IPS-20b (cell line): ENCODE results near the gene PMCH.
"Not testable (repeated sequence)": the region's sequence is repeated elsewhere in the genome, so short reads cannot be mapped to it uniquely, and the experiment has no call there.

Experiments
- H3K27ac ChIP-seq: one replicate; pipeline ENCODE4 v1.5.1; 2013; ENCODE audit warnings: low read length
- H3K27me3 ChIP-seq: 2 replicates; pipeline ENCODE4 v1.6.1; 2013; ENCODE audit warnings: mild to moderate bottlenecking, low read length, inconsistent platforms; ENCODE audit not compliant: insufficient read depth
- H3K36me3 ChIP-seq: 2 replicates; pipeline ENCODE4 v1.6.1; 2013; ENCODE audit warnings: low read depth, mild to moderate bottlenecking, inconsistent platforms, low read length, moderate library complexity; ENCODE audit not compliant: insufficient read depth
- H3K4me1 ChIP-seq: 2 replicates; pipeline ENCODE4 v1.6.1; 2013; ENCODE audit warnings: mild to moderate bottlenecking, control low read depth, inconsistent platforms, low read length, moderate library complexity; ENCODE audit not compliant: insufficient read depth
- H3K4me3 ChIP-seq: 2 replicates; pipeline ENCODE4 v1.5.1; 2013; ENCODE audit warnings: mild to moderate bottlenecking, low read length, inconsistent platforms
- H3K9ac ChIP-seq: 2 replicates; pipeline ENCODE4 v1.6.1; 2013; ENCODE audit warnings: low read depth, mild to moderate bottlenecking, inconsistent platforms, low read length, moderate library complexity
- H3K9me3 ChIP-seq: 2 replicates; pipeline ENCODE4 v1.6.1; 2013; ENCODE audit warnings: mild to moderate bottlenecking, low read depth, low read length, inconsistent platforms; ENCODE audit not compliant: insufficient read depth

PMCH gene

GRCh38 chr12:102197789-102198188, at the start of gene PMCH:
TSS of gene PMCH (minus strand) at chr12:102197833. CDS start at chr12:102197770, 63 bp downstream.
- no peak within 1 kb of the TSS for H3K27ac ChIP-seq
- no peaks in the 10 kb centered on the region for H3K9me3 ChIP-seq
- H3K27me3 ChIP-seq = no peaks in the 10 kb centered on the region
- H3K36me3 ChIP-seq = peaks cover 18% of the 10 kb centered on the region
- H3K4me3 ChIP-seq = no peak within 1 kb of the TSS
- no peak within 1 kb of the TSS for H3K9ac ChIP-seq
- H3K4me1 ChIP-seq = no peaks in the 10 kb centered on the region

- not testable (repeated sequence) for H3K4me1 ChIP-seq, H3K4me3 ChIP-seq, H3K27ac ChIP-seq, H3K27me3 ChIP-seq, H3K9me3 ChIP-seq, H3K9ac ChIP-seq, H3K36me3 ChIP-seq
Measured at GRCh38 chr12:102240859-102241258, 43.2 kb upstream of the PMCH start.

- H3K9ac ChIP-seq = no peak overlapping the region
- H3K27ac ChIP-seq = no peak overlapping the region
- peaks cover 4% of the 10 kb centered on the region for H3K4me1 ChIP-seq
- H3K36me3 ChIP-seq = no peaks in the 10 kb centered on the region
- H3K9me3 ChIP-seq = no peaks in the 10 kb centered on the region; the same call in 1 of the 2 replicates
- no peaks in the 10 kb centered on the region for H3K27me3 ChIP-seq
- H3K4me3 ChIP-seq = no peak overlapping the region
Measured at GRCh38 chr12:102234599-102234998, 37.0 kb upstream of the PMCH start.

GRCh38 chr12:102232446-102232845, 34.8 kb upstream of the PMCH start:
- Histone ChIP-seq H3K4me1 (peaks cover 4% of the 10 kb centered on the region), H3K36me3 (no peaks in the 10 kb centered on the region), H3K9ac (no peak overlapping the region), H3K9me3 (no peaks in the 10 kb centered on the region; the same call in 1 of the 2 replicates), H3K27ac (no peak overlapping the region), H3K4me3 (no peak overlapping the region), H3K27me3 (no peaks in the 10 kb centered on the region)

- no peak overlapping the region for H3K9ac ChIP-seq
- H3K9me3 ChIP-seq = no peaks in the 10 kb centered on the region; the same call in 1 of the 2 replicates
- peaks cover 4% of the 10 kb centered on the region for H3K4me1 ChIP-seq
- H3K4me3 ChIP-seq = no peak overlapping the region
- no peaks in the 10 kb centered on the region for H3K27me3 ChIP-seq
- no peaks in the 10 kb centered on the region for H3K36me3 ChIP-seq
- no peak overlapping the region for H3K27ac ChIP-seq
Measured at GRCh38 chr12:102232036-102232435, 34.4 kb upstream of the PMCH start.

GRCh38 chr12:102227954-102228353, 30.3 kb upstream of the PMCH start:
- Histone ChIP-seq H3K27me3 (no peaks in the 10 kb centered on the region), H3K36me3 (no peaks in the 10 kb centered on the region), H3K4me3 (no peak overlapping the region), H3K9ac (no peak overlapping the region), H3K27ac (no peak overlapping the region), H3K4me1 (peaks cover 4% of the 10 kb centered on the region; the same call in 1 of the 2 replicates), H3K9me3 (no peaks in the 10 kb centered on the region)

- Histone ChIP-seq H3K9ac (no peak overlapping the region), H3K36me3 (no peaks in the 10 kb centered on the region), H3K27ac (no peak overlapping the region), H3K4me1 (no peaks in the 10 kb centered on the region), H3K9me3 (no peaks in the 10 kb centered on the region), H3K27me3 (no peaks in the 10 kb centered on the region), H3K4me3 (no peak overlapping the region)
Measured at GRCh38 chr12:102220736-102221135, 23.1 kb upstream of the PMCH start.

GRCh38 chr12:102215992-102216691, 18.5 kb upstream of the PMCH start:
- Histone ChIP-seq H3K27me3 (no peaks in the 10 kb centered on the region), H3K4me3 (no peak overlapping the region), H3K36me3 (no peaks in the 10 kb centered on the region), H3K9me3 (no peaks in the 10 kb centered on the region), H3K9ac (no peak overlapping the region), H3K27ac (no peak overlapping the region), H3K4me1 (no peaks in the 10 kb centered on the region)

- Histone ChIP-seq H3K9me3 (peaks cover 19% of the 10 kb centered on the region), H3K4me1 (no peaks in the 10 kb centered on the region), H3K27ac (no peak overlapping the region), H3K4me3 (no peak overlapping the region), H3K27me3 (no peaks in the 10 kb centered on the region), H3K9ac (no peak overlapping the region), H3K36me3 (peaks cover 32% of the 10 kb centered on the region)
Measured at GRCh38 chr12:102204025-102204424, 6.4 kb upstream of the PMCH start.

- Histone ChIP-seq H3K36me3 (peaks cover 22% of the 10 kb centered on the region), H3K27me3 (no peaks in the 10 kb centered on the region), H3K9ac (no peak overlapping the region)
Measured at GRCh38 chr12:102202556-102202955, 4.9 kb upstream of the PMCH start.

GRCh38 chr12:102201436-102202061, 3.9 kb upstream of the PMCH start:
- peaks cover 23% of the 10 kb centered on the region for H3K36me3 ChIP-seq
- no peak overlapping the region for H3K27ac ChIP-seq
- no peak overlapping the region for H3K9ac ChIP-seq
- no peak overlapping the region for H3K4me3 ChIP-seq
- no peaks in the 10 kb centered on the region for H3K27me3 ChIP-seq
- no peaks in the 10 kb centered on the region for H3K4me1 ChIP-seq
- no peaks in the 10 kb centered on the region for H3K9me3 ChIP-seq

More at GRCh38 chr12:102202556-102202955, 4.9 kb upstream of the PMCH start:
- Histone ChIP-seq H3K4me1 (no peaks in the 10 kb centered on the region), H3K4me3 (no peak overlapping the region), H3K27ac (no peak overlapping the region), H3K9me3 (peaks cover 6% of the 10 kb centered on the region; the same call in 1 of the 2 replicates)

- Histone ChIP-seq H3K27ac (no peak overlapping the region), H3K4me1 (no peaks in the 10 kb centered on the region), H3K9me3 (no peaks in the 10 kb centered on the region), H3K36me3 (peaks cover 18% of the 10 kb centered on the region), H3K4me3 (no peak overlapping the region), H3K27me3 (no peaks in the 10 kb centered on the region), H3K9ac (no peak overlapping the region)
Measured at GRCh38 chr12:102195826-102196225, 1.8 kb downstream of the PMCH start.
